ENCODE results near the gene GNL3L. TPM values are rescaled to one million over a fixed set of nuclear protein-coding genes. Genes with fewer than 3 reads are reported as not detected.
"Not testable (repeated sequence)": the region's sequence is repeated elsewhere in the genome, so short reads cannot be mapped to it uniquely, and the experiment has no call there.

The GNL3L gene
- total RNA-seq, 2 experiments from 2014 or later: 53.9 to 56.4 TPM

- POLR2A ChIA-PET: no interaction called here
Measured at GRCh38 chrX:54529151-54529550, 868 bp upstream of the GNL3L start.

GRCh38 chrX:54530357-54530900 is 410 bp downstream of the GNL3L start:
- peak overlapping the region; percentile 97 for H3K27ac Mint-ChIP-seq
- no peaks in the 10 kb centered on the region for H3K27me3 Mint-ChIP-seq
- DNase-seq: peak; percentile 8
- peaks cover 36% of the 10 kb centered on the region for H3K4me1 Mint-ChIP-seq
- ChIA-PET POLR2A (no interaction called here), CTCF (interaction anchor here (1.6 kb wide), 1 partner anchor 11 kb away, joined by 4 read pairs; no protein-coding TSS in a partner anchor)
- peaks cover 39% of the 10 kb centered on the region for H3K36me3 Mint-ChIP-seq (ENCODE audit: low read depth)
- peaks cover 11% of the 10 kb centered on the region for H3K9me3 Mint-ChIP-seq
- peak overlapping the region; percentile 93 for H3K4me3 Mint-ChIP-seq

More at GRCh38 chrX:54529151-54529550, 868 bp upstream of the GNL3L start:
- Mint-ChIP-seq H3K36me3 (ENCODE audit: low read depth) (peaks cover 32% of the 10 kb centered on the region), H3K4me3 (peak overlapping the region; percentile 93), H3K27me3 (no peaks in the 10 kb centered on the region), H3K27ac (peak overlapping the region; percentile 97), H3K4me1 (peaks cover 28% of the 10 kb centered on the region), H3K9me3 (peaks cover 11% of the 10 kb centered on the region)
- CTCF ChIA-PET: interaction anchor here (1.6 kb wide), 1 partner anchor 12 kb away, joined by 4 read pairs; no protein-coding TSS in a partner anchor
- DNase-seq: no peak

GRCh38 chrX:54534271-54534670 is 4.3 kb downstream of the GNL3L start:
- Mint-ChIP-seq H3K36me3 (ENCODE audit: low read depth) (peaks cover 40% of the 10 kb centered on the region), H3K27ac (peak overlapping the region; percentile 22), H3K27me3 (no peaks in the 10 kb centered on the region), H3K4me3 (no peak overlapping the region), H3K9me3 (no peaks in the 10 kb centered on the region), H3K4me1 (peaks cover 33% of the 10 kb centered on the region)
- no peak for DNase-seq
- CTCF ChIA-PET: interaction anchor here (0.5 kb wide), 1 partner anchor 91 kb away, joined by 4 read pairs; no protein-coding TSS in a partner anchor
- POLR2A ChIA-PET: no interaction called here

GRCh38 chrX:54540289-54540688 is 10.3 kb downstream of the GNL3L start:
- H3K27me3 Mint-ChIP-seq: no peaks in the 10 kb centered on the region
- peaks cover 37% of the 10 kb centered on the region for H3K36me3 Mint-ChIP-seq (ENCODE audit: low read depth)
- no peaks in the 10 kb centered on the region for H3K9me3 Mint-ChIP-seq
- ChIA-PET POLR2A (no interaction called here), CTCF (no interaction called here)
- DNase-seq: no peak
- H3K4me1 Mint-ChIP-seq: peaks cover 1% of the 10 kb centered on the region
- no peak overlapping the region for H3K4me3 Mint-ChIP-seq
- H3K27ac Mint-ChIP-seq: no peak overlapping the region

- H3K27me3 Mint-ChIP-seq, H3K9me3 Mint-ChIP-seq, H3K4me1 Mint-ChIP-seq, POLR2A ChIA-PET, H3K4me3 Mint-ChIP-seq, DNase-seq, H3K27ac Mint-ChIP-seq: not testable (repeated sequence)
- H3K36me3 Mint-ChIP-seq (ENCODE audit: low read depth): peaks cover 34% of the 10 kb centered on the region
- CTCF ChIA-PET: interaction anchor here (1.6 kb wide), 1 partner anchor 13 kb away, joined by 4 read pairs; the partner anchor contains the start of gene GNL3L
Measured at GRCh38 chrX:54542239-54542638, 12.2 kb downstream of the GNL3L start.

- H3K4me1 Mint-ChIP-seq: no peaks in the 10 kb centered on the region
- ChIA-PET POLR2A (no interaction called here), CTCF (no interaction called here)
- no peaks in the 10 kb centered on the region for H3K9me3 Mint-ChIP-seq
- H3K36me3 Mint-ChIP-seq (ENCODE audit: low read depth): peaks cover 48% of the 10 kb centered on the region
- H3K4me3 Mint-ChIP-seq: no peak overlapping the region
- H3K27me3 Mint-ChIP-seq: no peaks in the 10 kb centered on the region
- DNase-seq: no peak
- no peak overlapping the region for H3K27ac Mint-ChIP-seq
Measured at GRCh38 chrX:54550821-54551220, 20.8 kb downstream of the GNL3L start.

- Mint-ChIP-seq H3K4me3 (no peak overlapping the region), H3K27ac (no peak overlapping the region), H3K9me3 (no peaks in the 10 kb centered on the region), H3K27me3 (no peaks in the 10 kb centered on the region), H3K36me3 (ENCODE audit: low read depth) (peaks cover 51% of the 10 kb centered on the region), H3K4me1 (no peaks in the 10 kb centered on the region)
- POLR2A ChIA-PET: no interaction called here
- DNase-seq: no peak
- CTCF ChIA-PET: no interaction called here
Measured at GRCh38 chrX:54551801-54552200, 21.8 kb downstream of the GNL3L start.

- DNase-seq, H3K9me3 Mint-ChIP-seq, H3K27ac Mint-ChIP-seq, H3K27me3 Mint-ChIP-seq, H3K4me1 Mint-ChIP-seq, H3K4me3 Mint-ChIP-seq, CTCF ChIA-PET, POLR2A ChIA-PET: not testable (repeated sequence)
- peaks cover 37% of the 10 kb centered on the region for H3K36me3 Mint-ChIP-seq (ENCODE audit: low read depth)
Measured at GRCh38 chrX:54555006-54555405, 25.0 kb downstream of the GNL3L start.

GRCh38 chrX:54560411-54560810 is 30.4 kb downstream of the GNL3L start:
- CTCF ChIA-PET: no interaction called here
- POLR2A ChIA-PET: no interaction called here
- no peak overlapping the region for H3K27ac Mint-ChIP-seq
- H3K27me3 Mint-ChIP-seq: no peaks in the 10 kb centered on the region
- H3K4me1 Mint-ChIP-seq: no peaks in the 10 kb centered on the region
- no peak for DNase-seq
- peaks cover 45% of the 10 kb centered on the region for H3K36me3 Mint-ChIP-seq (ENCODE audit: low read depth)
- no peak overlapping the region for H3K4me3 Mint-ChIP-seq
- no peaks in the 10 kb centered on the region for H3K9me3 Mint-ChIP-seq

GRCh38 chrX:54561622-54562021 is 31.6 kb downstream of the GNL3L start:
- Mint-ChIP-seq H3K27me3 (no peaks in the 10 kb centered on the region), H3K9me3 (no peaks in the 10 kb centered on the region), H3K27ac (no peak overlapping the region), H3K4me1 (no peaks in the 10 kb centered on the region), H3K36me3 (ENCODE audit: low read depth) (peaks cover 44% of the 10 kb centered on the region), H3K4me3 (no peak overlapping the region)
- no peak for DNase-seq
- ChIA-PET POLR2A (no interaction called here), CTCF (interaction anchor here (0.6 kb wide), 1 partner anchor 10 kb away, joined by 3 read pairs; no protein-coding TSS in a partner anchor)

GRCh38 chrX:54564936-54565335 is 34.9 kb downstream of the GNL3L start:
- no peak overlapping the region for H3K27ac Mint-ChIP-seq
- DNase-seq: no peak
- no peaks in the 10 kb centered on the region for H3K27me3 Mint-ChIP-seq
- POLR2A ChIA-PET: interaction anchor here (0.7 kb wide), 1 partner anchor 125 kb away, joined by 4 read pairs; the partner anchor contains the start of gene TSR2
- CTCF ChIA-PET: no interaction called here
- H3K9me3 Mint-ChIP-seq: peaks cover 7% of the 10 kb centered on the region
- H3K4me3 Mint-ChIP-seq: no peak overlapping the region
- H3K4me1 Mint-ChIP-seq: no peaks in the 10 kb centered on the region
- H3K36me3 Mint-ChIP-seq (ENCODE audit: low read depth): peaks cover 50% of the 10 kb centered on the region

GRCh38 chrX:54570332-54570731 is 40.3 kb downstream of the GNL3L start:
- Mint-ChIP-seq H3K4me3 (no peak overlapping the region), H3K27ac (no peak overlapping the region), H3K4me1 (no peaks in the 10 kb centered on the region), H3K27me3 (no peaks in the 10 kb centered on the region), H3K9me3 (peaks cover 11% of the 10 kb centered on the region), H3K36me3 (ENCODE audit: low read depth) (peaks cover 39% of the 10 kb centered on the region)
- POLR2A ChIA-PET: no interaction called here
- CTCF ChIA-PET: no interaction called here
- no peak for DNase-seq

- POLR2A ChIA-PET, H3K27ac Mint-ChIP-seq, H3K4me3 Mint-ChIP-seq, DNase-seq, H3K27me3 Mint-ChIP-seq, CTCF ChIA-PET, H3K4me1 Mint-ChIP-seq: not testable (repeated sequence)
- H3K9me3 Mint-ChIP-seq: peaks cover 11% of the 10 kb centered on the region
- peaks cover 40% of the 10 kb centered on the region for H3K36me3 Mint-ChIP-seq (ENCODE audit: low read depth)
Measured at GRCh38 chrX:54572641-54573040, 42.6 kb downstream of the GNL3L start.

GRCh38 chrX:54597728-54598127 is 67.7 kb downstream of the GNL3L start:
- no peak for DNase-seq
- Mint-ChIP-seq H3K4me3 (no peak overlapping the region), H3K36me3 (ENCODE audit: low read depth) (peaks cover 6% of the 10 kb centered on the region), H3K9me3 (no peaks in the 10 kb centered on the region), H3K4me1 (peaks cover 6% of the 10 kb centered on the region), H3K27ac (no peak overlapping the region), H3K27me3 (no peaks in the 10 kb centered on the region)
- CTCF ChIA-PET: no interaction called here
- POLR2A ChIA-PET: no interaction called here
